GM21390 (cell line): ENCODE data around the gene LCN9.

ENCODE experiments used
- ATAC-seq: cut with Tn5 transposase; IDR thresholded peaks from one replicate; pipeline ENCODE4 v1.9.1; 2021; ENCODE audit not compliant: unreplicated experiment

Gene LCN9

GRCh38 chr9:135696446-135696845 is 33.3 kb downstream of the LCN9 start:
- ATAC-seq: no peak

GRCh38 chr9:135697226-135697625 is 34.1 kb downstream of the LCN9 start:
- ATAC-seq: no peak

- ATAC-seq: no peak
These were observed 35.1 kb downstream of the LCN9 start for GRCh38 chr9:135698236-135698635.

- no peak for ATAC-seq
These were observed 35.7 kb downstream of the LCN9 start for GRCh38 chr9:135698767-135699166.

- ATAC-seq: no peak
These were observed 36.3 kb downstream of the LCN9 start, which contains the start of gene SOHLH1 for GRCh38 chr9:135699440-135699839. TSS of gene SOHLH1 (minus strand) at chr9:135699481. CDS start at chr9:135699467, 14 bp downstream.

- ATAC-seq: no peak
These were observed 37.4 kb downstream of the LCN9 start for GRCh38 chr9:135700525-135700924.

- no peak for ATAC-seq
These were observed 38.2 kb downstream of the LCN9 start for GRCh38 chr9:135701067-135701958.

- ATAC-seq: no peak
These were observed 39.0 kb downstream of the LCN9 start, which contains the start of gene KCNT1 for GRCh38 chr9:135701959-135702721. TSS of gene KCNT1 (plus strand) at chr9:135702185. CDS start at chr9:135702259, 74 bp downstream.

- ATAC-seq: no peak
These were observed 40.6 kb downstream of the LCN9 start for GRCh38 chr9:135703726-135704125.

GRCh38 chr9:135704483-135704882 is 41.4 kb downstream of the LCN9 start:
- no peak for ATAC-seq

GRCh38 chr9:135705376-135705775 is 42.3 kb downstream of the LCN9 start:
- no peak for ATAC-seq

GRCh38 chr9:135706288-135706687 is 43.2 kb downstream of the LCN9 start:
- ATAC-seq: no peak

GRCh38 chr9:135707252-135708138 is 44.4 kb downstream of the LCN9 start:
- ATAC-seq: no peak

GRCh38 chr9:135708164-135708563 is 45.1 kb downstream of the LCN9 start:
- ATAC-seq: no peak

- ATAC-seq: no peak
These were observed 48.3 kb downstream of the LCN9 start for GRCh38 chr9:135711391-135711790.

- ATAC-seq: no peak
These were observed 48.8 kb downstream of the LCN9 start for GRCh38 chr9:135711881-135712280.

GRCh38 chr9:135712613-135713295 is 49.6 kb downstream of the LCN9 start:
- ATAC-seq: no peak

GRCh38 chr9:135714242-135715055 is 51.3 kb downstream of the LCN9 start:
- ATAC-seq: no peak

- no peak for ATAC-seq
These were observed 52.0 kb downstream of the LCN9 start for GRCh38 chr9:135715056-135715595.
